ENCODE data around the gene RHOBTB1.

- TF ChIP-seq CTCF (IDR thresholded peaks at IDR 0.05) (no peak), SIN3A (IDR thresholded peaks at IDR 0.05; ENCODE audit: borderline replicate concordance, insufficient read depth, low read depth, low read length) (no peak), POLR2AphosphoS5 (IDR thresholded peaks at IDR 0.05; ENCODE audit: low read depth, low read length) (no peak), REST (IDR thresholded peaks at IDR 0.05; ENCODE audit: insufficient read depth in 1 of 2, low read depth in 2 of 2, low read length in 1 of 2) (no peak)
Measured at GRCh38 chr10:60908031-60908430, 36.0 kb downstream of the RHOBTB1 start.

All from Panc1 (cell line).